ENCODE data around the gene MEGF11.

- TF ChIP-seq, protein P1, sequence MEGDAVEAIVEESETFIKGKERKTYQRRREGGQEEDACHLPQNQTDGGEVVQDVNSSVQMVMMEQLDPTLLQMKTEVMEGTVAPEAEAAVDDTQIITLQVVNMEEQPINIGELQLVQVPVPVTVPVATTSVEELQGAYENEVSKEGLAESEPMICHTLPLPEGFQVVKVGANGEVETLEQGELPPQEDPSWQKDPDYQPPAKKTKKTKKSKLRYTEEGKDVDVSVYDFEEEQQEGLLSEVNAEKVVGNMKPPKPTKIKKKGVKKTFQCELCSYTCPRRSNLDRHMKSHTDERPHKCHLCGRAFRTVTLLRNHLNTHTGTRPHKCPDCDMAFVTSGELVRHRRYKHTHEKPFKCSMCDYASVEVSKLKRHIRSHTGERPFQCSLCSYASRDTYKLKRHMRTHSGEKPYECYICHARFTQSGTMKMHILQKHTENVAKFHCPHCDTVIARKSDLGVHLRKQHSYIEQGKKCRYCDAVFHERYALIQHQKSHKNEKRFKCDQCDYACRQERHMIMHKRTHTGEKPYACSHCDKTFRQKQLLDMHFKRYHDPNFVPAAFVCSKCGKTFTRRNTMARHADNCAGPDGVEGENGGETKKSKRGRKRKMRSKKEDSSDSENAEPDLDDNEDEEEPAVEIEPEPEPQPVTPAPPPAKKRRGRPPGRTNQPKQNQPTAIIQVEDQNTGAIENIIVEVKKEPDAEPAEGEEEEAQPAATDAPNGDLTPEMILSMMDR (conservative IDR thresholded peaks at IDR 0.05; ENCODE audit: low read length) = no peak
- no peak for TF ChIP-seq EZH2phosphoT487 (IDR thresholded peaks at IDR 0.05; ENCODE audit: borderline replicate concordance)
These were observed 32.4 kb downstream of the MEGF11 start for GRCh38 chr15:66221126-66221525.
